Liver (tissue), 9 donors: ENCODE results near the gene AFAP1. TPM values are rescaled to one million over a fixed set of nuclear protein-coding genes. Genes with fewer than 3 reads are reported as not detected.

ENCODE experiments used
- DNase-seq: peaks from one replicate; pipeline ENCODE4 v3.0.0-alpha.2; 2017; ENCODE audit warnings: low spot score
- H3K27ac ChIP-seq, 2 donors: one replicate each; pipeline ENCODE4 v1.7.0; 2013; ENCODE audit warnings: inconsistent platforms in 2 of 2, low read length in 2 of 2, control low read depth in 1 of 2, low read depth in 1 of 2, mild to moderate bottlenecking in 1 of 2
- H3K27me3 ChIP-seq, 4 donors: one replicate each; pipeline versions ENCODE4 v1.6.1 to v1.7.0; 2013; ENCODE audit warnings: low read length in 3 of 4, inconsistent platforms in 1 of 4, mild to moderate bottlenecking in 1 of 4, moderate library complexity in 1 of 4; ENCODE audit not compliant: control insufficient read depth in 4 of 4, insufficient read depth in 4 of 4
- H3K36me3 ChIP-seq, 4 donors: one replicate each; pipeline versions ENCODE4 v1.6.1 to v1.7.0; 2013; ENCODE audit warnings: low read length in 3 of 4, mild to moderate bottlenecking in 3 of 4, low read depth in 1 of 4, moderate library complexity in 1 of 4; ENCODE audit not compliant: control insufficient read depth in 4 of 4, insufficient read depth in 3 of 4
- H3K4me1 ChIP-seq, 4 donors: one replicate each; pipeline versions ENCODE4 v1.6.1 to v1.7.0; 2013; ENCODE audit warnings: low read length in 3 of 4, mild to moderate bottlenecking in 3 of 4, moderate library complexity in 1 of 4; ENCODE audit not compliant: control insufficient read depth in 4 of 4, insufficient read depth in 4 of 4
- H3K4me3 ChIP-seq, 3 donors: one replicate each; pipeline versions ENCODE4 v1.6.1 to v1.7.0; 2013; ENCODE audit warnings: low read length in 3 of 3, control low read depth in 1 of 3, low read depth in 1 of 3, mild to moderate bottlenecking in 1 of 3
- H3K9ac ChIP-seq, 2 donors: one replicate each; pipeline ENCODE4 v1.7.0; 2013; ENCODE audit warnings: low read length in 2 of 2, mild to moderate bottlenecking in 2 of 2, moderate library complexity in 2 of 2, control low read depth in 1 of 2, low read depth in 1 of 2
- H3K9me3 ChIP-seq, 4 donors: one replicate each; pipeline versions ENCODE4 v1.6.1 to v1.7.0; 2013; ENCODE audit warnings: low read length in 3 of 4; ENCODE audit not compliant: control insufficient read depth in 4 of 4
- EGR1 ChIP-seq, 2 donors: IDR thresholded peaks; 2 replicates each; pipeline ENCODE4 v1.6.1; 2016 to 2018; ENCODE audit warnings: antibody characterized with exemption in 2 of 2, low read depth in 2 of 2
- FOXA1 ChIP-seq: IDR thresholded peaks from 2 replicates; pipeline ENCODE4 v1.6.1; 2016; ENCODE audit warnings: antibody characterized with exemption
- FOXA2 ChIP-seq: IDR thresholded peaks from 2 replicates; pipeline ENCODE4 v1.6.1; 2016; ENCODE audit warnings: antibody characterized with exemption
- GABPA ChIP-seq, 2 donors: IDR thresholded peaks in 1 of 2; conservative IDR thresholded peaks in 1 of 2; 2 replicates each; pipeline ENCODE4 v1.6.1; 2016; ENCODE audit warnings: antibody characterized with exemption in 2 of 2, mild to moderate bottlenecking in 1 of 2, moderate library complexity in 1 of 2
- HNF4A ChIP-seq, 2 donors: conservative IDR thresholded peaks; 2 replicates each; pipeline ENCODE4 v1.6.1; 2016; ENCODE audit warnings: antibody characterized with exemption in 2 of 2, mild to moderate bottlenecking in 2 of 2
- HNF4G ChIP-seq: IDR thresholded peaks from 2 replicates; pipeline ENCODE4 v1.6.1; 2016; ENCODE audit warnings: antibody characterized with exemption
- JUND ChIP-seq, 2 donors: IDR thresholded peaks; 2 replicates each; pipeline ENCODE4 v1.6.1; 2016; ENCODE audit warnings: antibody characterized with exemption in 2 of 2
- NR2F2 ChIP-seq: IDR thresholded peaks from 2 replicates; pipeline ENCODE4 v1.6.1; 2016; ENCODE audit warnings: antibody characterized with exemption
- RAD21 ChIP-seq, 2 donors: IDR thresholded peaks; 2 replicates each; pipeline ENCODE4 v1.6.1; 2016; ENCODE audit warnings: antibody characterized with exemption in 2 of 2, mild to moderate bottlenecking in 2 of 2
- RXRA ChIP-seq, 2 donors: IDR thresholded peaks; 2 replicates each; pipeline ENCODE4 v1.6.1; 2017 to 2018; ENCODE audit warnings: antibody characterized with exemption in 2 of 2, mild to moderate bottlenecking in 1 of 2
- SP1 ChIP-seq: IDR thresholded peaks from 2 replicates; pipeline ENCODE4 v1.6.1; 2018; ENCODE audit warnings: antibody characterized with exemption, mild to moderate bottlenecking
- TAF1 ChIP-seq: conservative IDR thresholded peaks from 2 replicates; pipeline ENCODE4 v1.6.1; 2016; ENCODE audit warnings: antibody characterized with exemption, mild to moderate bottlenecking
- YY1 ChIP-seq: IDR thresholded peaks from 2 replicates; pipeline ENCODE4 v1.6.1; 2016; ENCODE audit warnings: antibody characterized with exemption, mild to moderate bottlenecking
- WGBS: extraction: QIAGEN DNeasy Blood & Tissue Kit; methylation state at CpG from one replicate; pipeline ENCODE4 v1.1.7; 2013; 5-methylcytosine and 5-hydroxymethylcytosine counted together
- polyA plus RNA-seq, 2 donors: library from polyadenylated mRNA; stranded (reverse) in 1 of 2; unstranded in 1 of 2; fragments of 200-250 nt in 1 of 2; fragments of >200 nt in 1 of 2; fragmentation: Nextera tagmentation in 1 of 2; extraction: Ambion mirVana in 1 of 2; gene quantifications; one replicate each; pipeline versions ENCODE4 v1.2.1 to v1.2.3, GENCODE V29; 2013 to 2015
- total RNA-seq, 2 donors: library from RNA; depleted of rRNA; stranded (reverse); fragments of >200 nt; gene quantifications; one replicate each; pipeline ENCODE4 v1.2.3, GENCODE V29; 2014
- TF ChIP-seq, protein P1 (sequence below): IDR thresholded peaks from 2 replicates; pipeline ENCODE4 v1.6.1; 2016; ENCODE audit warnings: antibody characterized with exemption
- TF ChIP-seq, protein P2 (sequence below): IDR thresholded peaks from 2 replicates; pipeline ENCODE4 v1.6.1; 2016; ENCODE audit warnings: antibody characterized with exemption
- TF ChIP-seq, protein P3 (sequence below): IDR thresholded peaks from 2 replicates; pipeline ENCODE4 v1.6.1; 2016; ENCODE audit warnings: antibody characterized with exemption, mild to moderate bottlenecking
- TF ChIP-seq, protein P4 (sequence below): fragments of 150-350 bp; IDR thresholded peaks from 2 replicates; pipeline ENCODE4 v1.5.1; 2017; ENCODE audit warnings: improper control_type of control experiment, low read depth, low read length; ENCODE audit not compliant: missing input control
- TF ChIP-seq, protein P5 (sequence below): IDR thresholded peaks from 2 replicates; pipeline ENCODE4 v1.6.1; 2016; ENCODE audit warnings: antibody characterized with exemption
- donor health status: healthy.
- donor health status: healthy.
- donor health status: healthy.
- donor health status: healthy.
- donor health status: healthy.

The AFAP1 gene
- total and polyA plus RNA-seq, 4 donors: 0.40 to 3.2 (median 1.6) TPM

DNA sequence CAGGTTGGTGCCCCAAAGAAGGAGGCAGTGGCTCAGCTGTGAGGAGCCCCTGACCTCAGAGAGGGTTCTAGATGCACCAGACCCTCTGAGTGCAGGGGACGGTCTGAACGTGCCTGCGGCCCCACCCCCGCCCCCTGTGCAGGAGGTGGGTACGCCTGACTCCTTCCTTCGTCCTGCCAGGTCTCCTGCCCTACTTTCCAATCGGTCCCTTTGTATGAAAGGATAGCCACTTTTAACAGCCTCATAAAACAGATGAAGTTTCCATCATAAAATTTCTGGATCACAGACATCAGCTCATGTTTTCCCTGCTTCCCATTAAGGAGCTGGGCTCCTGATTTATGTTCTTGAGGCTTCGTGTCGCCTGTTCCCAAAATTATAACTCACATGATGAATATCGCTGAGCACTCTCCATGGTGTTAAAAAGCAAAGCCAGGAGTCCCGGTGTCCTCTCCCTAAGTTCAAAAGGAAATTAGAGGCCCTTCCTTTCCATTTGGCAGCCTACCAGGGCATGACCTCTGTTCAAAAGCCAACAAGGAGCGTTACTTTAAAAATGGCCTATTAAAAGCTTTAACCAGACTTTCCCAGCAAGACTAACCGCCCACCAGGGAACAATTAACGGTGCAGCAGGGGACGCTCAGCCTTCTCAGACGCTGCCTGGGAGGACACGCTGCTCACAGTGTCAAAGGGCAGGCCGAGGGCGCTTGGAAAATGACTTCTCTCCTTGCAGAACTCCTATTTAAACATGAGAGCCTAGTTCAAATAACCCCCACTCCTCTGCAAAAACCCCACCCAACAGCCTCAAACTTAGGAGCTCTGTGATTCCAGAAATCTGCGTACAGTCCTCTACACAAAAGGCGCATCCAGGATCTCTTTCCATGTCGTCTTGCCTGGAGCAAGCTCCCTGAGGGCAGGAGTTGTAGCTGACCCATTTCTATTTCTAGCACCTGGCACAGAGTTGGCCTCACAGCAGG, 181.9 kb downstream of the AFAP1 start:
- Histone ChIP-seq H3K4me1 (no peaks in the 10 kb centered on the region), H3K36me3 (no peaks in the 10 kb centered on the region), H3K27me3 (no peaks in the 10 kb centered on the region), H3K9ac (no peak overlapping the region), H3K27ac (no peak overlapping the region), H3K4me3 (no peak overlapping the region), H3K9me3 (no peaks in the 10 kb centered on the region)
- TF ChIP-seq, protein P1, sequence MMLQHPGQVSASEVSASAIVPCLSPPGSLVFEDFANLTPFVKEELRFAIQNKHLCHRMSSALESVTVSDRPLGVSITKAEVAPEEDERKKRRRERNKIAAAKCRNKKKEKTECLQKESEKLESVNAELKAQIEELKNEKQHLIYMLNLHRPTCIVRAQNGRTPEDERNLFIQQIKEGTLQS: no peak
- TF ChIP-seq NR2F2 (peak; percentile 91), RXRA (IDR thresholded peaks at IDR 0.05) (peak in 1 of 2 donors; percentile 7)
- TF ChIP-seq, protein P2, sequence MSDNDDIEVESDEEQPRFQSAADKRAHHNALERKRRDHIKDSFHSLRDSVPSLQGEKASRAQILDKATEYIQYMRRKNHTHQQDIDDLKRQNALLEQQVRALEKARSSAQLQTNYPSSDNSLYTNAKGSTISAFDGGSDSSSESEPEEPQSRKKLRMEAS: no peak
- no peak for DNase-seq
- WGBS: 75% methylated on average over 22 of the region's 22 CpGs

DNA sequence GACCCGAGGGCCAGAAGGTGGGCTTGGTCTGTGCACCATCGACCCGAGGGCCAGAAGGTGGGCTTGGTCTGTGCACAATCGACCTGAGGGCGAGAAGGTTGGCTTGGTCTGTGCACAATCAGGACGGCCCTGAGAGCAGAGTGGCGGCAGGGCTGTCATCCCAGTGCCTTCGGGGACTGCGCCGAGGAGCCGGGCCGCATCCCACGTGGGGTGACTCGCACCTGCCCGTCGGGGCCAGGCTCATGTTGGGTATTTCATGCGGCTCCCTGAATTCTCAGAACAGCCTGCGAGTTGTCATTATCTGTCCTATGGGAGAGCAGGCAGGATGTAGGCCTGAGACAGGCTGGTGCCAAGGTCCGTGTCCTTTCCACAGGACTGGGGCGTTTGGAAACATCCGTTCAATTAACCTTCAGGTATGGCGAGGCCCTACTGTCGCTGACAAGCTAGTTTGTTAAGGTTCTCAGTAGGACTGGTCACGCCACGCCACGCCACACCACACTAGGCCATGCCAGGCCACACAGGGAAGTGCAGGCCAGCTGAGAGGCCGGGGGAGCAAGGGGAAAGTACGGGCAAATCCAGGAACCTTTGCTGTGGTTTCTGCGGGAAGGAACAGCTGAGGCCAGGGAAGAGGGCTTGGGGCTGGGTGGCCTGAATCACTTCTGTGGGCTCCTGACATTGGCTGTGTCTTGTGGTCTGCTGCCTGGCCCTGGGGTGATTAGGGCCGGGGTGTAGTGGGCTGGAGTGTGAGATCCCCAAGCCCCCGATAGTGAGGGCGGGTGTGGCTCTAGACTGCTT, 182.9 kb downstream of the AFAP1 start:
- WGBS: 90% methylated on average over 32 of the region's 32 CpGs
- Histone ChIP-seq H3K27ac (no peak overlapping the region), H3K9ac (no peak overlapping the region), H3K27me3 (no peaks in the 10 kb centered on the region), H3K4me1 (no peaks in the 10 kb centered on the region), H3K36me3 (no peaks in the 10 kb centered on the region), H3K9me3 (no peaks in the 10 kb centered on the region), H3K4me3 (no peak overlapping the region)
- DNase-seq: no peak
- TF ChIP-seq, protein P1: no peak
- TF ChIP-seq RAD21 (IDR thresholded peaks at IDR 0.05): no peak
- no peak for TF ChIP-seq FOXA2
- TF ChIP-seq HNF4G: no peak
- no peak for TF ChIP-seq GABPA (IDR thresholded peaks at IDR 0.05 in 1 of 2, conservative IDR thresholded peaks at IDR 0.05 in 1 of 2)
- no peak for TF ChIP-seq TAF1
- no peak for TF ChIP-seq JUND (IDR thresholded peaks at IDR 0.05)
- no peak for TF ChIP-seq NR2F2
- TF ChIP-seq FOXA1: no peak
- TF ChIP-seq, protein P3, sequence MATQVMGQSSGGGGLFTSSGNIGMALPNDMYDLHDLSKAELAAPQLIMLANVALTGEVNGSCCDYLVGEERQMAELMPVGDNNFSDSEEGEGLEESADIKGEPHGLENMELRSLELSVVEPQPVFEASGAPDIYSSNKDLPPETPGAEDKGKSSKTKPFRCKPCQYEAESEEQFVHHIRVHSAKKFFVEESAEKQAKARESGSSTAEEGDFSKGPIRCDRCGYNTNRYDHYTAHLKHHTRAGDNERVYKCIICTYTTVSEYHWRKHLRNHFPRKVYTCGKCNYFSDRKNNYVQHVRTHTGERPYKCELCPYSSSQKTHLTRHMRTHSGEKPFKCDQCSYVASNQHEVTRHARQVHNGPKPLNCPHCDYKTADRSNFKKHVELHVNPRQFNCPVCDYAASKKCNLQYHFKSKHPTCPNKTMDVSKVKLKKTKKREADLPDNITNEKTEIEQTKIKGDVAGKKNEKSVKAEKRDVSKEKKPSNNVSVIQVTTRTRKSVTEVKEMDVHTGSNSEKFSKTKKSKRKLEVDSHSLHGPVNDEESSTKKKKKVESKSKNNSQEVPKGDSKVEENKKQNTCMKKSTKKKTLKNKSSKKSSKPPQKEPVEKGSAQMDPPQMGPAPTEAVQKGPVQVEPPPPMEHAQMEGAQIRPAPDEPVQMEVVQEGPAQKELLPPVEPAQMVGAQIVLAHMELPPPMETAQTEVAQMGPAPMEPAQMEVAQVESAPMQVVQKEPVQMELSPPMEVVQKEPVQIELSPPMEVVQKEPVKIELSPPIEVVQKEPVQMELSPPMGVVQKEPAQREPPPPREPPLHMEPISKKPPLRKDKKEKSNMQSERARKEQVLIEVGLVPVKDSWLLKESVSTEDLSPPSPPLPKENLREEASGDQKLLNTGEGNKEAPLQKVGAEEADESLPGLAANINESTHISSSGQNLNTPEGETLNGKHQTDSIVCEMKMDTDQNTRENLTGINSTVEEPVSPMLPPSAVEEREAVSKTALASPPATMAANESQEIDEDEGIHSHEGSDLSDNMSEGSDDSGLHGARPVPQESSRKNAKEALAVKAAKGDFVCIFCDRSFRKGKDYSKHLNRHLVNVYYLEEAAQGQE: no peak
- TF ChIP-seq, protein P4, sequence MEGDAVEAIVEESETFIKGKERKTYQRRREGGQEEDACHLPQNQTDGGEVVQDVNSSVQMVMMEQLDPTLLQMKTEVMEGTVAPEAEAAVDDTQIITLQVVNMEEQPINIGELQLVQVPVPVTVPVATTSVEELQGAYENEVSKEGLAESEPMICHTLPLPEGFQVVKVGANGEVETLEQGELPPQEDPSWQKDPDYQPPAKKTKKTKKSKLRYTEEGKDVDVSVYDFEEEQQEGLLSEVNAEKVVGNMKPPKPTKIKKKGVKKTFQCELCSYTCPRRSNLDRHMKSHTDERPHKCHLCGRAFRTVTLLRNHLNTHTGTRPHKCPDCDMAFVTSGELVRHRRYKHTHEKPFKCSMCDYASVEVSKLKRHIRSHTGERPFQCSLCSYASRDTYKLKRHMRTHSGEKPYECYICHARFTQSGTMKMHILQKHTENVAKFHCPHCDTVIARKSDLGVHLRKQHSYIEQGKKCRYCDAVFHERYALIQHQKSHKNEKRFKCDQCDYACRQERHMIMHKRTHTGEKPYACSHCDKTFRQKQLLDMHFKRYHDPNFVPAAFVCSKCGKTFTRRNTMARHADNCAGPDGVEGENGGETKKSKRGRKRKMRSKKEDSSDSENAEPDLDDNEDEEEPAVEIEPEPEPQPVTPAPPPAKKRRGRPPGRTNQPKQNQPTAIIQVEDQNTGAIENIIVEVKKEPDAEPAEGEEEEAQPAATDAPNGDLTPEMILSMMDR: no peak
- no peak for TF ChIP-seq YY1
- TF ChIP-seq, protein P5, sequence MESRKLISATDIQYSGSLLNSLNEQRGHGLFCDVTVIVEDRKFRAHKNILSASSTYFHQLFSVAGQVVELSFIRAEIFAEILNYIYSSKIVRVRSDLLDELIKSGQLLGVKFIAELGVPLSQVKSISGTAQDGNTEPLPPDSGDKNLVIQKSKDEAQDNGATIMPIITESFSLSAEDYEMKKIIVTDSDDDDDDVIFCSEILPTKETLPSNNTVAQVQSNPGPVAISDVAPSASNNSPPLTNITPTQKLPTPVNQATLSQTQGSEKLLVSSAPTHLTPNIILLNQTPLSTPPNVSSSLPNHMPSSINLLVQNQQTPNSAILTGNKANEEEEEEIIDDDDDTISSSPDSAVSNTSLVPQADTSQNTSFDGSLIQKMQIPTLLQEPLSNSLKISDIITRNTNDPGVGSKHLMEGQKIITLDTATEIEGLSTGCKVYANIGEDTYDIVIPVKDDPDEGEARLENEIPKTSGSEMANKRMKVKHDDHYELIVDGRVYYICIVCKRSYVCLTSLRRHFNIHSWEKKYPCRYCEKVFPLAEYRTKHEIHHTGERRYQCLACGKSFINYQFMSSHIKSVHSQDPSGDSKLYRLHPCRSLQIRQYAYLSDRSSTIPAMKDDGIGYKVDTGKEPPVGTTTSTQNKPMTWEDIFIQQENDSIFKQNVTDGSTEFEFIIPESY: no peak
- no peak for TF ChIP-seq HNF4A (conservative IDR thresholded peaks at IDR 0.05)
- TF ChIP-seq SP1: no peak
- TF ChIP-seq RXRA (IDR thresholded peaks at IDR 0.05): no peak
- TF ChIP-seq EGR1 (IDR thresholded peaks at IDR 0.05; ENCODE audit: low read depth in 2 of 2): no peak
